NCI-H1930 (cell line): Measurements from ENCODE around the gene MAP3K7CL.

Source experiments
- DNase-seq, 2 experiments: peaks; one replicate each; lab custom pipeline; 2025; lab: John Stamatoyannopoulos, UW

The MAP3K7CL gene

GRCh38 chr21:29168891-29169315, 38.5 kb downstream of the MAP3K7CL start:
- no peak for DNase-seq

- DNase-seq: no peak
Observed at GRCh38 chr21:29170944-29171343, 40.5 kb downstream of the MAP3K7CL start.

- DNase-seq: no peak
Observed at GRCh38 chr21:29172282-29172681, 41.8 kb downstream of the MAP3K7CL start.

GRCh38 chr21:29174607-29175013, 44.2 kb downstream of the MAP3K7CL start:
- no peak for DNase-seq

GRCh38 chr21:29175408-29176134, 45.1 kb downstream of the MAP3K7CL start:
- no peak for DNase-seq

GRCh38 chr21:29176471-29177120, 46.2 kb downstream of the MAP3K7CL start:
- no peak for DNase-seq

- DNase-seq: no peak
Observed at GRCh38 chr21:29177800-29178199, 47.4 kb downstream of the MAP3K7CL start.

- DNase-seq: no peak
Observed at GRCh38 chr21:29178926-29179325, 48.5 kb downstream of the MAP3K7CL start.

- no peak for DNase-seq
Observed at GRCh38 chr21:29179503-29179902, 49.1 kb downstream of the MAP3K7CL start.

- no peak for DNase-seq
Observed at GRCh38 chr21:29181799-29182470, 51.5 kb downstream of the MAP3K7CL start.

GRCh38 chr21:29182691-29183092, 52.2 kb downstream of the MAP3K7CL start:
- no peak for DNase-seq

- DNase-seq: no peak
Observed at GRCh38 chr21:29184037-29184436, 53.6 kb downstream of the MAP3K7CL start.

GRCh38 chr21:29185172-29185571, 54.7 kb downstream of the MAP3K7CL start:
- no peak for DNase-seq

GRCh38 chr21:29185633-29186032, 55.2 kb downstream of the MAP3K7CL start:
- DNase-seq: no peak

- DNase-seq: no peak
Observed at GRCh38 chr21:29186246-29186645, 55.8 kb downstream of the MAP3K7CL start.

GRCh38 chr21:29187944-29188343, 57.5 kb downstream of the MAP3K7CL start:
- DNase-seq: no peak

GRCh38 chr21:29189353-29189752, 58.9 kb downstream of the MAP3K7CL start:
- no peak for DNase-seq

GRCh38 chr21:29190923-29191331, 60.5 kb downstream of the MAP3K7CL start:
- DNase-seq: no peak

GRCh38 chr21:29193072-29193471, 62.6 kb downstream of the MAP3K7CL start:
- DNase-seq: no peak

- no peak for DNase-seq
Observed at GRCh38 chr21:29193901-29194300, 63.5 kb downstream of the MAP3K7CL start.

GRCh38 chr21:29194342-29194741, 63.9 kb downstream of the MAP3K7CL start:
- no peak for DNase-seq

GRCh38 chr21:29194847-29195246, 64.4 kb downstream of the MAP3K7CL start:
- DNase-seq: no peak
